Tibial artery (tissue), 4 donors: ENCODE data around the gene SCGB3A1.

Experiments used
- DNase-seq, 2 donors: peaks; one replicate each; pipeline ENCODE4 v3.0.0-alpha.2; 2019
- H3K27ac ChIP-seq, 2 donors: fragments of 200-600 bp; sonication (generic) in 1 of 2; 1 replicate in 1 of 2; 2 replicates in 1 of 2; pipeline ENCODE4 v1.5.1; 2018 to 2019; ENCODE audit warnings: mild to moderate bottlenecking in 1 of 2
- H3K27me3 ChIP-seq, 2 donors: fragments of 200-600 bp; sonication (generic) in 1 of 2; one replicate each; pipeline versions ENCODE4 v1.5.1 to v1.6.0; 2016 to 2019
- H3K36me3 ChIP-seq, 3 donors: fragments of 200-600 bp; sonication (generic) in 2 of 3; one replicate each; pipeline ENCODE4 v1.5.1; 2016 to 2019; ENCODE audit warnings: mild to moderate bottlenecking in 2 of 3
- H3K4me1 ChIP-seq, 4 donors: fragments of 200-600 bp; sonication (generic) in 2 of 4; 1 replicate in 3 of 4; 2 replicates in 1 of 4; pipeline ENCODE4 v1.5.1; 2016 to 2019
- H3K4me3 ChIP-seq, 2 donors: fragments of 200-600 bp; sonication (generic) in 1 of 2; 1 replicate in 1 of 2; 2 replicates in 1 of 2; pipeline ENCODE4 v1.5.1; 2018 to 2019; ENCODE audit warnings: mild to moderate bottlenecking in 2 of 2
- H3K9me3 ChIP-seq, 3 donors: fragments of 200-600 bp; sonication (generic) in 1 of 3; one replicate each; pipeline ENCODE4 v1.5.1; 2016 to 2019
- intact Hi-C: fragments of 100-400 bp; cut with DNase I; formaldehyde crosslinking; loops from one replicate; pipeline ENCODE4 v1.15.0; 2023; ENCODE audit warnings: low total_unique reads
- TF ChIP-seq, protein P1 (sequence below), 2 experiments: fragments of 200-600 bp in 1 of 2; fragments of 450-650 bp in 1 of 2; IDR thresholded peaks; one replicate each; pipeline ENCODE4 v1.5.1; 2017 to 2019; ENCODE audit warnings: antibody characterized with exemption in 2 of 2, mild to moderate bottlenecking in 1 of 2, moderate library complexity in 1 of 2

Gene SCGB3A1

DNA sequence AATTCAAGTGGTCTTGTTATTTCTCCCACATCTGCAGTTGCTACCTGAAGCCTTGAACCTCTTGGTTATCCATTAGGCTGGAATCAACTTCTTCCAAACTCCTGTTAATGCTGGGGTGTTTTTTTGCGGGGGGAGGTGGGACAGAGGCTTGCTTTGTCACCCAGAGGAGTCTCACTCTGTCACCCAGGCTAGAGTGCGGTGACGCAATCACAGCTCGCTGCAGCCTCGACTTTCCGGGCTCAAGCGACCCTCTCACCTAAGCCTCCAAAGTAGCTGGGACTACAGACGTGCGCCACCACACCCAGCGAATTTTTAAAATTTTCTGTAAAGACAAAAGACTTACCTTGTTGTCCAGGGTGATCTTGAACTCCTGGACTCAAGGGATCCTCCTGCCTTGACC lies 4.4 kb downstream of the SCGB3A1 start:
- H3K36me3 ChIP-seq, result no peaks in the 10 kb centered on the region
- peaks cover 0 to 34% of the 10 kb centered on the region in 2 donors for H3K27me3 ChIP-seq
- H3K9me3 ChIP-seq, result peaks cover 0 to 8% (median 8%) of the 10 kb centered on the region in 3 donors
- H3K27ac ChIP-seq, result no peak overlapping the region
- intact Hi-C loops, result no loop called here
- TF ChIP-seq, protein P1, sequence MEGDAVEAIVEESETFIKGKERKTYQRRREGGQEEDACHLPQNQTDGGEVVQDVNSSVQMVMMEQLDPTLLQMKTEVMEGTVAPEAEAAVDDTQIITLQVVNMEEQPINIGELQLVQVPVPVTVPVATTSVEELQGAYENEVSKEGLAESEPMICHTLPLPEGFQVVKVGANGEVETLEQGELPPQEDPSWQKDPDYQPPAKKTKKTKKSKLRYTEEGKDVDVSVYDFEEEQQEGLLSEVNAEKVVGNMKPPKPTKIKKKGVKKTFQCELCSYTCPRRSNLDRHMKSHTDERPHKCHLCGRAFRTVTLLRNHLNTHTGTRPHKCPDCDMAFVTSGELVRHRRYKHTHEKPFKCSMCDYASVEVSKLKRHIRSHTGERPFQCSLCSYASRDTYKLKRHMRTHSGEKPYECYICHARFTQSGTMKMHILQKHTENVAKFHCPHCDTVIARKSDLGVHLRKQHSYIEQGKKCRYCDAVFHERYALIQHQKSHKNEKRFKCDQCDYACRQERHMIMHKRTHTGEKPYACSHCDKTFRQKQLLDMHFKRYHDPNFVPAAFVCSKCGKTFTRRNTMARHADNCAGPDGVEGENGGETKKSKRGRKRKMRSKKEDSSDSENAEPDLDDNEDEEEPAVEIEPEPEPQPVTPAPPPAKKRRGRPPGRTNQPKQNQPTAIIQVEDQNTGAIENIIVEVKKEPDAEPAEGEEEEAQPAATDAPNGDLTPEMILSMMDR (IDR thresholded peaks at IDR 0.05), result no peak
- no peak overlapping the region for H3K4me3 ChIP-seq
- H3K4me1 ChIP-seq, result peaks cover 0 to 20% (median 12%) of the 10 kb centered on the region in 4 donors
- DNase-seq, result no peak

DNA sequence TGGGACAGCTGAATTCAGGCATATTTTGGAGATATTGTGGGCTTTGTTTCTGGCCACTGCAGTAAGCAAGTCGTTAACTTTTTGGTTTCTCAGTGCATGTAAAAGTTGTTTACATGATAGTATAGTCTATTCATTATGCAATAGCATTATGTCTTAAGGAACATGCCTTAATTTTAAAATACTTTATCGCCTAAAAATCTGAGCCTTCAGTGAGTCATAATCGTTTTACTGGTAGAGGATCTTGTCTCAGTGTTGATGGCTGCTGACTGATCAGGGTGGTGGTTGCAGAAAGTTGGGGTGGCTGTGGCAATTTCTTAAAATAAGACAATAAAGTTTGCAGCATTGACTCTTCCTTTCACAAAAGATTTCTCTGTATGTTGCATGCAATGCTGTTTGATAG lies 5.1 kb downstream of the SCGB3A1 start:
- Histone ChIP-seq H3K27ac (no peak overlapping the region), H3K4me3 (no peak overlapping the region), H3K36me3 (no peaks in the 10 kb centered on the region), H3K27me3 (peaks cover 0 to 28% of the 10 kb centered on the region in 2 donors), H3K4me1 (peaks cover 0 to 14% (median 7%) of the 10 kb centered on the region in 4 donors), H3K9me3 (peaks cover 0 to 8% (median 8%) of the 10 kb centered on the region in 3 donors)
- DNase-seq, result no peak
- TF ChIP-seq, protein P1 (IDR thresholded peaks at IDR 0.05), result no peak
- intact Hi-C loops, result no loop called here

DNA sequence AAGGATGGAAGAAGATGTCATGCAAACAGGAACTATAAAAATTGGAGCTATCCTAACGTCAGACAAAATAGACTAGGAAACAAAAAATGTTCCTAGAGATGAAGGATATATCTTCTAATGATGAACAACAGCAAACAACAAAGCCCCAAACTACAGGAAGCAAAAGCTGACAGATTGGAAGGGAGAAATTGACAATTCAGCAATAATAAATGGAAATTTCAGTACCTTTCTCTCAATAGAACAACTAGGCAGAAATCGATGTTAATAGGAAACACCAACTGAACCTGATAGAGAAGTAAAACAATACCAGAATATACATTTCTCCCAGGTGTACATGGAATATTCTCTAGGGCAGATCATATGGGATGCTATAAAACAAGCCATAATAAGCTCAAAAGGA lies 7.6 kb downstream of the SCGB3A1 start:
- intact Hi-C loops, result no loop called here
- peaks cover 0 to 8% (median 8%) of the 10 kb centered on the region in 3 donors for H3K9me3 ChIP-seq
- H3K36me3 ChIP-seq, result peaks cover 0 to 3% (median 0%) of the 10 kb centered on the region in 3 donors
- TF ChIP-seq, protein P1 (IDR thresholded peaks at IDR 0.05), result no peak
- H3K4me3 ChIP-seq, result no peak overlapping the region
- H3K27me3 ChIP-seq, result peaks cover 0 to 6% of the 10 kb centered on the region in 2 donors
- H3K27ac ChIP-seq, result no peak overlapping the region
- H3K4me1 ChIP-seq, result no peaks in the 10 kb centered on the region
- DNase-seq, result no peak

DNA sequence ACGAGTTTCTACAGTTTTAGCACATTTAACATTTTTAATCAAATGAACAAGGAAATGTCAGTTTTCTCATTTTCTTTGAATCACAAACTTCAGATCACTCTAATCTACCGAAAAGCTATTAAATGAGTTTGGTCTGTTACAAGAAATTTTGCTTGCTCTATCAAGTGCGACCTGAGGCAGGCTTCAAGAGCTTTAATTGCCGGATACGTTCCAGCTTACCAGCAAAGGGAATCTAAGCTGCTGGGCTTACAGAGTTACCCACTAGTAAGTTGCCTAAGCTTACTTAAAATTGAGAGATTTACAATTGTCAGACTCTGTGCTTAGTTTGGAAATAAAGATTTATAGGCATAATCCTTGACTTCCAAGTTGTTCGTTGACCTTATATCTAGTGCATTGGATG lies 10.6 kb downstream of the SCGB3A1 start:
- Histone ChIP-seq H3K4me3 (no peak overlapping the region), H3K27ac (no peak overlapping the region), H3K36me3 (peaks cover 9 to 26% (median 21%) of the 10 kb centered on the region in 3 donors), H3K27me3 (no peaks in the 10 kb centered on the region), H3K9me3 (peaks cover 0 to 8% (median 5%) of the 10 kb centered on the region in 3 donors), H3K4me1 (no peaks in the 10 kb centered on the region)
- intact Hi-C loops, result no loop called here
- TF ChIP-seq, protein P1 (IDR thresholded peaks at IDR 0.05), result no peak
- no peak for DNase-seq

DNA sequence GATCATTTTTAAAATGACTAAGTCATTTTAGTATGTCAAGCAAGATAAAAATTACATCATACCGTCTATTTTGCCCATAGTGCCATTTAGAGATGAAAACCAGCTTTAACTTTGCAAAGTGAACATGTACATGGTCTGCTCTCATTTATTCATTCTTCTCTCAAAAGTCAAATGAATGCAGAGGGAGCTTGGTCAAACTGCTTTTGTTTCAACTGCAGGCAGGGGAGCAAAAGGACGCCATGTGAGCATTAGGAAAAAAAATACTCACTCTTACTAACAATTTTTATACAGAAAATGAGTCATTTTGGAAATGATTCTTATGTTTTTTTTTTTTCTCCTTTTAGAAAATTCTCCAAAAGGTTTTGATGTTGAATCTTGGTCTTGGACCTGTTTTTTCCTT lies 15.7 kb downstream of the SCGB3A1 start:
- no peaks in the 10 kb centered on the region for H3K9me3 ChIP-seq
- no peaks in the 10 kb centered on the region for H3K27me3 ChIP-seq
- no peaks in the 10 kb centered on the region for H3K4me1 ChIP-seq
- intact Hi-C loops, result no loop called here
- H3K36me3 ChIP-seq, result peaks cover 45 to 67% (median 58%) of the 10 kb centered on the region in 3 donors
- no peak for DNase-seq
- TF ChIP-seq, protein P1 (IDR thresholded peaks at IDR 0.05), result no peak
- H3K4me3 ChIP-seq, result no peak overlapping the region
- H3K27ac ChIP-seq, result no peak overlapping the region

DNA sequence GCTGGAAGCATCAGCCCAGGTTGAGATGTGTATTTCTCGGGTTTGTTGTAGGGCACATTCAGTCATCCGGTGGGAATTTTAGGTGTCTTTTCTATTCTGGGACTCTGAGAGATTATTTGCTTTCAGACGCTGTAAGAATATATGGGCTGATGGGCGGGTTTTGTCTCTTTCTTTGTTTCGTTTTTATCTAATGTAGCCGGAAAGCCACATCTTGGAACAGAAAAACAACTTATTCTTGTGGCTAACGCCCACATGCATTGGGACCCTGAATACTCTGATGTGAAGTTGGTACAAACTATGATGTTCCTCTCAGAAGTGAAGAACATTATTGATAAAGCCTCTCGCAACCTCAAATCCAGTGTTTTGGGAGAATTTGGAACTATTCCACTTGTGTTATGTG lies 22.4 kb downstream of the SCGB3A1 start:
- intact Hi-C loops, result no loop called here
- Histone ChIP-seq H3K4me3 (no peak overlapping the region), H3K4me1 (no peaks in the 10 kb centered on the region), H3K27ac (no peak overlapping the region), H3K27me3 (no peaks in the 10 kb centered on the region), H3K9me3 (no peaks in the 10 kb centered on the region), H3K36me3 (peaks cover 64 to 91% (median 73%) of the 10 kb centered on the region in 3 donors)
- TF ChIP-seq, protein P1 (IDR thresholded peaks at IDR 0.05), result no peak
- DNase-seq, result no peak
